ENCODE measurements around the gene COL2A1.

Gene COL2A1

GRCh38 chr12:48009471-48009870 is 5.2 kb upstream of the COL2A1 start:
- DNase-seq = no peak

GRCh38 chr12:48008950-48009349 is 4.7 kb upstream of the COL2A1 start:
- DNase-seq = no peak

GRCh38 chr12:48008349-48008748 is 4.1 kb upstream of the COL2A1 start:
- DNase-seq = no peak

- DNase-seq = no peak
Measured at GRCh38 chr12:48007206-48007605, 2.9 kb upstream of the COL2A1 start.

GRCh38 chr12:48005750-48006021 is 1.4 kb upstream of the COL2A1 start:
- no peak for DNase-seq

GRCh38 chr12:48005001-48005749 is 899 bp upstream of the COL2A1 start:
- DNase-seq = no peak

GRCh38 chr12:48003226-48004052 is 837 bp downstream of the COL2A1 start:
- no peak for DNase-seq

- DNase-seq = no peak
Measured at GRCh38 chr12:48002773-48003218, 1.5 kb downstream of the COL2A1 start.

GRCh38 chr12:48002414-48002730 is 1.9 kb downstream of the COL2A1 start:
- no peak for DNase-seq

- DNase-seq = no peak
Measured at GRCh38 chr12:48001505-48002413, 2.5 kb downstream of the COL2A1 start.

- no peak for DNase-seq
Measured at GRCh38 chr12:48000878-48001504, 3.3 kb downstream of the COL2A1 start.

- DNase-seq = no peak
Measured at GRCh38 chr12:47999816-48000215, 4.5 kb downstream of the COL2A1 start.

- DNase-seq = no peak
Measured at GRCh38 chr12:47997321-47997720, 7.0 kb downstream of the COL2A1 start.

- no peak for DNase-seq
Measured at GRCh38 chr12:47995981-47996401, 8.3 kb downstream of the COL2A1 start.

GRCh38 chr12:47993491-47993890 is 10.8 kb downstream of the COL2A1 start:
- DNase-seq = no peak

- DNase-seq = no peak
Measured at GRCh38 chr12:47992776-47993175, 11.5 kb downstream of the COL2A1 start.

GRCh38 chr12:47991106-47992061 is 12.9 kb downstream of the COL2A1 start:
- DNase-seq = no peak

GRCh38 chr12:47990351-47991105 is 13.7 kb downstream of the COL2A1 start:
- DNase-seq = peak; percentile 57

GRCh38 chr12:47989666-47990065 is 14.6 kb downstream of the COL2A1 start:
- DNase-seq = no peak

GRCh38 chr12:47989023-47989417 is 15.3 kb downstream of the COL2A1 start:
- DNase-seq = no peak
